ENCODE measurements around the gene SDF2.

GRCh38 chr17:28685366-28685765 lies 23.7 kb upstream of the SDF2 start:
- no peak for TF ChIP-seq CTCF (IDR thresholded peaks at IDR 0.05)
- TF ChIP-seq TAF1 (IDR thresholded peaks at IDR 0.05; ENCODE audit: borderline replicate concordance, low read depth, low read length), result no peak
- no peak for TF ChIP-seq EP300 (IDR thresholded peaks at IDR 0.05; ENCODE audit: borderline replicate concordance in 1 of 2, low read depth in 1 of 2, low read length in 1 of 2)

Measured in SK-N-SH (cell line).